H1 (cell line): Measurements from ENCODE around the gene REG4.

Source experiments
- CBX5 ChIP-seq: fragments of 300-800, 300-1000 bp; sonication (generic); IDR thresholded peaks from 2 replicates; pipeline ENCODE4 v1.7.1; 2016; ENCODE audit warnings: antibody characterized with exemption, low read length, low read depth
- CTCF ChIP-seq, 3 experiments: IDR thresholded peaks; 1 replicate in 2 of 3; 2 replicates in 1 of 3; pipeline versions ENCODE4 v1.5.1 to v1.6.1; 2011; ENCODE audit warnings: low read length in 3 of 3, mild to moderate bottlenecking in 3 of 3, inconsistent platforms in 2 of 3, low read depth in 1 of 3, moderate library complexity in 1 of 3; ENCODE audit not compliant: insufficient read depth in 1 of 3; ENCODE audit errors: control extremely low read depth in 1 of 3
- EP300 ChIP-seq, 2 experiments: IDR thresholded peaks; 1 replicate in 1 of 2; 2 replicates in 1 of 2; pipeline ENCODE4 v1.6.1; 2011 to 2012; ENCODE audit warnings: low read depth in 2 of 2, low read length in 2 of 2, mild to moderate bottlenecking in 2 of 2, borderline replicate concordance in 1 of 2, inconsistent platforms in 1 of 2, moderate library complexity in 1 of 2
- HDAC2 ChIP-seq, 2 experiments: fragments of 300-600 bp in 1 of 2; sonication (generic) in 1 of 2; IDR thresholded peaks; 2 replicates each; pipeline ENCODE4 v1.6.1; 2011 to 2012; ENCODE audit warnings: low read depth in 2 of 2, low read length in 2 of 2, mild to moderate bottlenecking in 2 of 2, moderate library complexity in 2 of 2, borderline replicate concordance in 1 of 2, inconsistent platforms in 1 of 2
- JUND ChIP-seq: IDR thresholded peaks from 2 replicates; pipeline ENCODE4 v1.6.1; 2011; ENCODE audit warnings: mild to moderate bottlenecking, improper control_type of control experiment, low read length
- MAFK ChIP-seq: IDR thresholded peaks from 2 replicates; pipeline ENCODE4 v1.6.1; 2012; ENCODE audit warnings: low read depth, mild to moderate bottlenecking, improper control_type of control experiment, low read length
- POLR2A ChIP-seq, 2 experiments: IDR thresholded peaks; 1 replicate in 1 of 2; 2 replicates in 1 of 2; pipeline ENCODE4 v1.6.1; 2011; ENCODE audit warnings: low read depth in 2 of 2, low read length in 2 of 2, mild to moderate bottlenecking in 2 of 2; ENCODE audit errors: control extremely low read depth in 1 of 2
- POLR2AphosphoS5 ChIP-seq: IDR thresholded peaks from 2 replicates; pipeline ENCODE4 v1.6.1; 2011; ENCODE audit warnings: low read depth, low read length
- RFX5 ChIP-seq: IDR thresholded peaks from 2 replicates; pipeline ENCODE4 v1.6.1; 2011; ENCODE audit warnings: low read depth, low read length, improper control_type of control experiment, borderline replicate concordance
- SIX5 ChIP-seq: IDR thresholded peaks from 2 replicates; pipeline ENCODE4 v1.6.1; 2011; ENCODE audit warnings: mild to moderate bottlenecking, low read depth, low read length
- SP1 ChIP-seq: IDR thresholded peaks from 2 replicates; pipeline ENCODE4 v1.6.1; 2011; ENCODE audit warnings: low read depth, low read length
- TBP ChIP-seq: IDR thresholded peaks from 2 replicates; pipeline ENCODE4 v1.6.1; 2011; ENCODE audit warnings: low read depth, low read length, improper control_type of control experiment

- no peak for TF ChIP-seq TBP
- TF ChIP-seq CTCF (IDR thresholded peaks at IDR 0.05; ENCODE audit: control extremely low read depth in 1 of 3, insufficient read depth in 1 of 3, low read depth in 1 of 3, low read length in 3 of 3), result no peak
- no peak for TF ChIP-seq EP300 (IDR thresholded peaks at IDR 0.05; ENCODE audit: borderline replicate concordance in 1 of 2, low read depth in 2 of 2, low read length in 2 of 2)
- TF ChIP-seq POLR2A (IDR thresholded peaks at IDR 0.05; ENCODE audit: control extremely low read depth in 1 of 2, low read depth in 2 of 2, low read length in 2 of 2), result no peak
- no peak for TF ChIP-seq SP1
- TF ChIP-seq RFX5, result no peak
- no peak for TF ChIP-seq SIX5
- no peak for TF ChIP-seq CBX5
- TF ChIP-seq MAFK, result no peak
- TF ChIP-seq HDAC2 (IDR thresholded peaks at IDR 0.05; ENCODE audit: borderline replicate concordance in 1 of 2, low read depth in 2 of 2, low read length in 2 of 2), result no peak
- TF ChIP-seq JUND, result no peak
- no peak for TF ChIP-seq POLR2AphosphoS5
These were observed 27.0 kb downstream of the REG4 start for GRCh38 chr1:119784191-119784781.
